ENCODE measurements around the gene SPIRE2. TPM values are rescaled to one million over a fixed set of nuclear protein-coding genes. Genes with fewer than 3 reads are reported as not detected.

SPIRE2 gene
- total RNA-seq, 1 donor from 2014 or later: 17.1 TPM

DNA sequence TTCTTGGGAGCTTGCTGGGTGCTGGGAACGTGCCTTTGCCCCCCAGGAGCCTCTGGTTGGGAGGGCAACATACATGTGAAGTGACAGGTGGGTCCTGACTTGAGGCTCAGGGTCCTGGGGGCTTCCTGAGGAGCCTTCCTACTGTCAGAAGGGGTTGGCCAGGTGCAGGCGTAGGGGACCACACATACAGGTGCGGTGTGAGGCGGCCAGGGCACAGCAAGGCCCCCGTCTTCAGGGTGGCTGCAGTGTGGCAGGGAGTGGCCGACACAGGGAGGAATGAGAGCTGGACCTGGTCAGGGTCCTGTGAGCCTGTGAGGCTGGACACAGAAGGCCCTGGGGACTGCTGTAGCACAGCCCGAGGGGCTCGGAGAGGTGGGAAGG, 55.8 kb downstream of the SPIRE2 start:
- DNase-seq (ENCODE audit: extremely low spot score, unreplicated experiment): no peak
- peaks cover 3% of the 10 kb centered on the region for H3K4me1 Mint-ChIP-seq (ENCODE audit: unreplicated experiment)
- peaks cover 25% of the 10 kb centered on the region for H3K36me3 Mint-ChIP-seq
- H3K9me3 Mint-ChIP-seq: no peaks in the 10 kb centered on the region
- no peak overlapping the region for H3K4me3 Mint-ChIP-seq
- TF ChIP-seq, protein P1, sequence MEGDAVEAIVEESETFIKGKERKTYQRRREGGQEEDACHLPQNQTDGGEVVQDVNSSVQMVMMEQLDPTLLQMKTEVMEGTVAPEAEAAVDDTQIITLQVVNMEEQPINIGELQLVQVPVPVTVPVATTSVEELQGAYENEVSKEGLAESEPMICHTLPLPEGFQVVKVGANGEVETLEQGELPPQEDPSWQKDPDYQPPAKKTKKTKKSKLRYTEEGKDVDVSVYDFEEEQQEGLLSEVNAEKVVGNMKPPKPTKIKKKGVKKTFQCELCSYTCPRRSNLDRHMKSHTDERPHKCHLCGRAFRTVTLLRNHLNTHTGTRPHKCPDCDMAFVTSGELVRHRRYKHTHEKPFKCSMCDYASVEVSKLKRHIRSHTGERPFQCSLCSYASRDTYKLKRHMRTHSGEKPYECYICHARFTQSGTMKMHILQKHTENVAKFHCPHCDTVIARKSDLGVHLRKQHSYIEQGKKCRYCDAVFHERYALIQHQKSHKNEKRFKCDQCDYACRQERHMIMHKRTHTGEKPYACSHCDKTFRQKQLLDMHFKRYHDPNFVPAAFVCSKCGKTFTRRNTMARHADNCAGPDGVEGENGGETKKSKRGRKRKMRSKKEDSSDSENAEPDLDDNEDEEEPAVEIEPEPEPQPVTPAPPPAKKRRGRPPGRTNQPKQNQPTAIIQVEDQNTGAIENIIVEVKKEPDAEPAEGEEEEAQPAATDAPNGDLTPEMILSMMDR (conservative IDR thresholded peaks at IDR 0.05): no peak
- H3K27me3 Mint-ChIP-seq: no peaks in the 10 kb centered on the region
- H3K27ac Mint-ChIP-seq: no peak overlapping the region

DNA sequence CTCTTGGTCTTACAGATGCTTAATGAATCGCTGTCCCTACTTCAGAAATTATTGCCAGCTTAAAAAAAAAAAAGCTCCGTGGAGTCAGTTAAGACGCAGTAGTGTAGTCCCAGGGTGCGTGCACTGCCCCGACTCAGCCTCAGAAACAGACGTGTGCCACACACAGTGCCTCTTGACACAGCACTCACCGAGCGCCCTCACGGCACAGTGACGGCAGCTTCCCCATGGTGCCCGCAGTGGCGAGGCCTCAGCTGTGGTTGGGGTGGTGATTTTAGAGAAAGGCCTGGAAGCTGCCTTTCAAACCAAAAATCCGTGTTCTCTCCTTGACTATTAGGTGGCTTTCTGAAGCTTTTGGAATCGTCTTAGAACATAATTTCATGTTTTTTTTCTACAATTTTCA, 59.0 kb downstream of the SPIRE2 start:
- no peak for DNase-seq (ENCODE audit: extremely low spot score, unreplicated experiment)
- TF ChIP-seq, protein P1 (conservative IDR thresholded peaks at IDR 0.05): no peak
- H3K27ac Mint-ChIP-seq: no peak overlapping the region
- no peaks in the 10 kb centered on the region for H3K27me3 Mint-ChIP-seq
- no peaks in the 10 kb centered on the region for H3K4me1 Mint-ChIP-seq (ENCODE audit: unreplicated experiment)
- no peak overlapping the region for H3K4me3 Mint-ChIP-seq
- H3K36me3 Mint-ChIP-seq: peaks cover 20% of the 10 kb centered on the region
- H3K9me3 Mint-ChIP-seq: no peaks in the 10 kb centered on the region

DNA sequence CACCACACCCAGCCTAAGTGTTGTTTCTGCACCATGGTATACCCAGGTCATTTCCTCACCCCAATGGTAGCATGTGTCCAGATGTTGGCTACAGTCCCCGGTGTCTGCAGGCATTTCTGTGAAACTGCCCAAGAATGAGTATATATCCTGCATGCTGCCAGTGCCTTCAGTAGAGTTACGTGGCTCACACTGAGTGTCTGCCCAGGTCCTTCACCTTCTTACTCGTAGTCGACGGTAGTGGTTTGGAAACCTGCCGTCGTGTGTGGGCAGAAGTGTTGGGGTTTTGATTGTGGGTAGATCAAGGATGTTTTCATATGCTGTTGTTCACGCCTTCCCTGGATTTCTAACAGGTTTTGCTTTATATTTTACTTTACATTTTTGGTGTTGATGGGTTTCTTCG, 61.9 kb downstream of the SPIRE2 start:
- peaks cover 11% of the 10 kb centered on the region for H3K36me3 Mint-ChIP-seq
- H3K4me1 Mint-ChIP-seq (ENCODE audit: unreplicated experiment): no peaks in the 10 kb centered on the region

DNA sequence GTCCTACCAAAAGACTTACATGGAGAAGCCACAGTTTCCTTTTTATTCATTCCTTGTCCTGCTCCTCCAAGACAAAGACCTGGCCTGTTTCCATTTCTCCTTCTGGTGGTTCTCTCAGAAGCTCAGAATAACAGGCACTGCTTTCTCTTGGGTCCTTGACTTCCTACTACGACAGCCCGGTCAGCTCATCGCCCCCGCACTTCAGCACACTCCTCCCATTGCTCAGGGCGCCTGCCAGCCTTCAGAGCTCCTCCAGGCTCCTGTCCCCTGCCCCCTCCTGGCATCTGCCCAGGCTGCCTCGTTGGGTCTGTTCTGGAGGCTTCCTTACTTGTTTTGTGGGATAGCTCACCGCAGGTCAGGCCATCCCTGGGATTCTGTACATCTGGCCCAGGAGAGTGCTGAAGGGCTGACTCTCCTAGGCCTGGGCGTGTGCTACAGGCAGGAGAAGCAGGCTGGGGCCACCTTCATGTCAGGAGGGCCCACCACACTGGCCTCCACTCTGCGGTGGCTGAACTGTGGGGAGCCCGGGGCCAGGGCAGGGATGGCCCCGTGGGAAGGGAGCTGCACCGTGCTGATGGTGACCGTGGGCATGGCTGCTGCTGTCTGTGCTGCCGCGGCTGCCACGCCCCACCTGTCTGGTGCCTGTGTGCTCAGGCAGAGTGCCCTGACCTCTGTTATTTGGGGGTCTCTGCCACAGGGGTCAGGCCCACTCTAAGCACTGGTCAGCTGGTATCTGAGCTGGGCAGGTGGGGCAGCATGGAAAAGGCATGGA, 62.8 kb downstream of the SPIRE2 start:
- no peaks in the 10 kb centered on the region for H3K27me3 Mint-ChIP-seq
- H3K36me3 Mint-ChIP-seq: peaks cover 8% of the 10 kb centered on the region
- H3K9me3 Mint-ChIP-seq: no peaks in the 10 kb centered on the region
- no peak overlapping the region for H3K4me3 Mint-ChIP-seq
- TF ChIP-seq, protein P1 (conservative IDR thresholded peaks at IDR 0.05): no peak
- no peak for DNase-seq (ENCODE audit: extremely low spot score, unreplicated experiment)
- no peak overlapping the region for H3K27ac Mint-ChIP-seq
- no peaks in the 10 kb centered on the region for H3K4me1 Mint-ChIP-seq (ENCODE audit: unreplicated experiment)

More for the DNA sequence above, 61.9 kb downstream of the SPIRE2 start:
- no peak overlapping the region for H3K4me3 Mint-ChIP-seq
- no peaks in the 10 kb centered on the region for H3K9me3 Mint-ChIP-seq
- DNase-seq (ENCODE audit: extremely low spot score, unreplicated experiment): no peak
- H3K27ac Mint-ChIP-seq: no peak overlapping the region
- TF ChIP-seq, protein P1 (conservative IDR thresholded peaks at IDR 0.05): no peak
- H3K27me3 Mint-ChIP-seq: no peaks in the 10 kb centered on the region

DNA sequence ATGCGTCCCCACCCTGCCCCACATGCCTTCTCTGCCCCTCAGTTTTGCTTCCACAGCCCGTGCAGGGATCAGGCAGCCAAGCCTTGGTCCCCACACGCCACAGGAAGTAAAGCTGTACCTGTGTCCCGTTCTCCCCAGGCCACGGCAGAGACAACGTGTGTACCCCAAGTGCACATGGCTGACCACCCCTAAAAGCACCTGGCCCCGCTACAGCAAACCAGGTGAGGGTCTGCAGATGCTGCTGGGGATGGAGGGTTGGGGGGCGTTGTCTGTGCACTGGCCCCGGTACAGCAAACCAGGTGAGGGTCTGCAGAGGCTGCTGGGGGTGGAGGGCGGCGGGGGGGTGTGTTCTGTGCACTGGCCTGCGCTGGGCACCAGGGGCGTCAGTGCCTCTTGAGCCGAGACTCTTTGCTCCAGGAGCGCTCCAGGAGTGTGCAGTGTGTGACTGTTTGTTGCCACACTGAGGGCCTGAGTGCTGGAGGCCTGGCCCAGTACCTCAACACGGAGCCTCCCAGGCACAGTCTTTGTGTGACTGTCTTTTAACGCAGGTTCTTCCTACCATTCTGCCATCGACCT, 63.9 kb downstream of the SPIRE2 start:
- Mint-ChIP-seq H3K4me3 (no peak overlapping the region), H3K4me1 (ENCODE audit: unreplicated experiment) (no peaks in the 10 kb centered on the region), H3K9me3 (no peaks in the 10 kb centered on the region), H3K27ac (no peak overlapping the region), H3K36me3 (peaks cover 7% of the 10 kb centered on the region), H3K27me3 (no peaks in the 10 kb centered on the region)
- DNase-seq (ENCODE audit: extremely low spot score, unreplicated experiment): no peak
- TF ChIP-seq, protein P1 (conservative IDR thresholded peaks at IDR 0.05): no peak

Data from type B pancreatic cell (in vitro differentiated cells).